ENCODE data around the gene PTPN14.

The PTPN14 gene

GRCh38 chr1:214466403-214467077 is 84.9 kb downstream of the PTPN14 start:
- Histone ChIP-seq H3K36me3 (replicated peaks; ENCODE audit: insufficient read depth, low read length) (no peaks in the 10 kb centered on the region), H3K9me2 (replicated peaks; ENCODE audit: insufficient read depth, low read length) (no peaks in the 10 kb centered on the region), H3K9ac (ENCODE audit: low read length) (no peak overlapping the region), H3K27ac (ENCODE audit: low read length) (no peak overlapping the region), H3K27me3 (replicated peaks; ENCODE audit: insufficient read depth, low read length) (no peaks in the 10 kb centered on the region), H3K4me1 (ENCODE audit: low read length) (no peaks in the 10 kb centered on the region), H3F3A (ENCODE audit: insufficient read depth, low read length) (no peaks in the 10 kb centered on the region), H2AFZ (ENCODE audit: low read length) (no peak overlapping the region), H3K4me2 (ENCODE audit: low read depth, low read length) (no peak overlapping the region), H3K9me3 (replicated peaks; ENCODE audit: insufficient read depth, low read length) (no peaks in the 10 kb centered on the region), H3K4me3 (ENCODE audit: low read length) (no peak overlapping the region), H4K20me1 (ENCODE audit: insufficient read depth, low read length) (no peaks in the 10 kb centered on the region), H3K79me2 (ENCODE audit: low read length) (no peaks in the 10 kb centered on the region)
- TF ChIP-seq EZH2 (optimal IDR thresholded peaks at IDR 0.05; ENCODE audit: low read depth, low read length) (no peak), CTCF (IDR thresholded peaks at IDR 0.05; ENCODE audit: low read length) (no peak), EZH2phosphoT487 (IDR thresholded peaks at IDR 0.05; ENCODE audit: low read length) (no peak)
- DNase-seq, result no peak

GRCh38 chr1:214464445-214465287 is 86.7 kb downstream of the PTPN14 start:
- Histone ChIP-seq H3K9me3 (replicated peaks; ENCODE audit: insufficient read depth, low read length) (no peaks in the 10 kb centered on the region), H3K4me3 (ENCODE audit: low read length) (no peak overlapping the region), H2AFZ (ENCODE audit: low read length) (no peak overlapping the region), H3F3A (ENCODE audit: insufficient read depth, low read length) (no peaks in the 10 kb centered on the region), H3K36me3 (replicated peaks; ENCODE audit: insufficient read depth, low read length) (no peaks in the 10 kb centered on the region), H3K4me1 (ENCODE audit: low read length) (no peaks in the 10 kb centered on the region), H3K4me2 (ENCODE audit: low read depth, low read length) (no peak overlapping the region), H4K20me1 (ENCODE audit: insufficient read depth, low read length) (no peaks in the 10 kb centered on the region), H3K9ac (ENCODE audit: low read length) (no peak overlapping the region), H3K27me3 (replicated peaks; ENCODE audit: insufficient read depth, low read length) (no peaks in the 10 kb centered on the region), H3K79me2 (ENCODE audit: low read length) (no peaks in the 10 kb centered on the region), H3K27ac (ENCODE audit: low read length) (no peak overlapping the region), H3K9me2 (replicated peaks; ENCODE audit: insufficient read depth, low read length) (no peaks in the 10 kb centered on the region)
- no peak for TF ChIP-seq EZH2 (optimal IDR thresholded peaks at IDR 0.05; ENCODE audit: low read depth, low read length)
- no peak for TF ChIP-seq EZH2phosphoT487 (IDR thresholded peaks at IDR 0.05; ENCODE audit: low read length)
- TF ChIP-seq CTCF (IDR thresholded peaks at IDR 0.05; ENCODE audit: low read length), result no peak
- DNase-seq, result no peak

GRCh38 chr1:214463596-214463995 is 87.8 kb downstream of the PTPN14 start:
- H2AFZ ChIP-seq (ENCODE audit: low read length), result no peak overlapping the region
- no peak for DNase-seq
- H3K79me2 ChIP-seq (ENCODE audit: low read length), result no peaks in the 10 kb centered on the region
- no peaks in the 10 kb centered on the region for H3K36me3 ChIP-seq (replicated peaks; ENCODE audit: insufficient read depth, low read length)
- no peak overlapping the region for H3K9ac ChIP-seq (ENCODE audit: low read length)
- H3K27ac ChIP-seq (ENCODE audit: low read length), result no peak overlapping the region
- H3K9me3 ChIP-seq (replicated peaks; ENCODE audit: insufficient read depth, low read length), result no peaks in the 10 kb centered on the region
- no peaks in the 10 kb centered on the region for H3K4me1 ChIP-seq (ENCODE audit: low read length)
- H3K9me2 ChIP-seq (replicated peaks; ENCODE audit: insufficient read depth, low read length), result no peaks in the 10 kb centered on the region
- no peaks in the 10 kb centered on the region for H4K20me1 ChIP-seq (ENCODE audit: insufficient read depth, low read length)
- H3K4me2 ChIP-seq (ENCODE audit: low read depth, low read length), result no peak overlapping the region
- TF ChIP-seq CTCF (IDR thresholded peaks at IDR 0.05; ENCODE audit: low read length), result no peak
- no peak for TF ChIP-seq EZH2phosphoT487 (IDR thresholded peaks at IDR 0.05; ENCODE audit: low read length)
- no peak for TF ChIP-seq EZH2 (optimal IDR thresholded peaks at IDR 0.05; ENCODE audit: low read depth, low read length)
- no peaks in the 10 kb centered on the region for H3K27me3 ChIP-seq (replicated peaks; ENCODE audit: insufficient read depth, low read length)
- no peaks in the 10 kb centered on the region for H3F3A ChIP-seq (ENCODE audit: insufficient read depth, low read length)
- no peak overlapping the region for H3K4me3 ChIP-seq (ENCODE audit: low read length)
